Neutrophil (primary cell): Measurements from ENCODE around the gene KRTAP19-1.

Source experiments
- H3K27ac ChIP-seq: fragments of 200-600 bp; sonication (generic); 2 replicates; pipeline ENCODE4 v1.5.1; 2016; ENCODE audit warnings: mild to moderate bottlenecking, moderate library complexity
- H3K27me3 ChIP-seq: fragments of 200-600 bp; sonication (generic); 2 replicates; pipeline ENCODE4 v1.6.0; 2016; ENCODE audit warnings: mild to moderate bottlenecking
- H3K36me3 ChIP-seq: fragments of 200-600 bp; sonication (generic); 2 replicates; pipeline ENCODE4 v1.5.1; 2017
- H3K4me1 ChIP-seq, 2 experiments: fragments of 200-600 bp in 1 of 2; sonication (generic) in 1 of 2; 1 replicate in 1 of 2; 2 replicates in 1 of 2; pipeline versions ENCODE4 v1.5.1 to v1.6.1; 2013 to 2016; ENCODE audit warnings: low read depth in 1 of 2, low read length in 1 of 2, mild to moderate bottlenecking in 1 of 2, moderate library complexity in 1 of 2; ENCODE audit not compliant: control insufficient read depth in 1 of 2, insufficient read depth in 1 of 2
- H3K4me3 ChIP-seq, 2 experiments: fragments of 200-600 bp in 1 of 2; sonication (generic) in 1 of 2; 1 replicate in 1 of 2; 2 replicates in 1 of 2; pipeline ENCODE4 v1.5.1; 2013 to 2016; ENCODE audit warnings: low read depth in 1 of 2, low read length in 1 of 2, mild to moderate bottlenecking in 1 of 2, moderate library complexity in 1 of 2
- H3K9me3 ChIP-seq: fragments of 200-600 bp; sonication (generic); 2 replicates; pipeline ENCODE4 v1.5.1; 2016
- TF ChIP-seq, protein P1 (sequence below): fragments of 200-600 bp; sonication (generic); IDR thresholded peaks from 2 replicates; pipeline ENCODE4 v1.5.1; 2016; ENCODE audit warnings: antibody characterized with exemption

KRTAP19-1 gene

GRCh38 chr21:30430170-30430655 lies 50.0 kb downstream of the KRTAP19-1 start, which contains the start of gene KRTAP13-4:
Gene KRTAP13-4, plus strand, starts transcription at chr21:30430220. Its CDS starts 56 bp downstream, at chr21:30430276.
- Histone ChIP-seq H3K4me3 (no peak within 1 kb of the TSS), H3K27me3 (no peaks in the 10 kb centered on the region), H3K9me3 (no peaks in the 10 kb centered on the region), H3K4me1 (no peaks in the 10 kb centered on the region), H3K36me3 (no peaks in the 10 kb centered on the region), H3K27ac (no peak within 1 kb of the TSS)
- TF ChIP-seq, protein P1, sequence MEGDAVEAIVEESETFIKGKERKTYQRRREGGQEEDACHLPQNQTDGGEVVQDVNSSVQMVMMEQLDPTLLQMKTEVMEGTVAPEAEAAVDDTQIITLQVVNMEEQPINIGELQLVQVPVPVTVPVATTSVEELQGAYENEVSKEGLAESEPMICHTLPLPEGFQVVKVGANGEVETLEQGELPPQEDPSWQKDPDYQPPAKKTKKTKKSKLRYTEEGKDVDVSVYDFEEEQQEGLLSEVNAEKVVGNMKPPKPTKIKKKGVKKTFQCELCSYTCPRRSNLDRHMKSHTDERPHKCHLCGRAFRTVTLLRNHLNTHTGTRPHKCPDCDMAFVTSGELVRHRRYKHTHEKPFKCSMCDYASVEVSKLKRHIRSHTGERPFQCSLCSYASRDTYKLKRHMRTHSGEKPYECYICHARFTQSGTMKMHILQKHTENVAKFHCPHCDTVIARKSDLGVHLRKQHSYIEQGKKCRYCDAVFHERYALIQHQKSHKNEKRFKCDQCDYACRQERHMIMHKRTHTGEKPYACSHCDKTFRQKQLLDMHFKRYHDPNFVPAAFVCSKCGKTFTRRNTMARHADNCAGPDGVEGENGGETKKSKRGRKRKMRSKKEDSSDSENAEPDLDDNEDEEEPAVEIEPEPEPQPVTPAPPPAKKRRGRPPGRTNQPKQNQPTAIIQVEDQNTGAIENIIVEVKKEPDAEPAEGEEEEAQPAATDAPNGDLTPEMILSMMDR: no peak
